Pancreas (tissue), 10 donors: Measurements from ENCODE around the gene DYNC1H1. TPM values are rescaled to one million over a fixed set of nuclear protein-coding genes. Genes with fewer than 3 reads are reported as not detected.

ENCODE experiments used
- ATAC-seq, 4 donors: fragments of 200-7000 bp; cut with Tn5 transposase; one replicate each; pipeline versions ENCODE4 v1.8.0 to v1.9.1; 2020; ENCODE audit warnings: mild to moderate bottlenecking in 4 of 4, moderate library complexity in 4 of 4
- DNase-seq, 6 donors: peaks; one replicate each; pipeline ENCODE4 v3.0.0-alpha.2; 2020
- FAIRE-seq: peaks from 2 replicates; lab custom pipeline; 2012; peaks lifted over from hg19 to GRCh38; lab: Jason Lieb, UNC
- H3K27ac ChIP-seq, 4 donors: fragments of 200-600 bp; sonication (generic); 1 replicate in 3 of 4; 2 replicates in 1 of 4; pipeline versions ENCODE4 v1.5.0 to v1.8.0; 2020
- H3K27me3 ChIP-seq, 4 donors: fragments of 200-600 bp; one replicate each; pipeline ENCODE4 v1.8.0; 2021
- H3K36me3 ChIP-seq, 3 donors: fragments of 200-600 bp; sonication (generic) in 1 of 3; one replicate each; pipeline versions ENCODE4 v1.5.0 to v1.8.0; 2020 to 2021
- H3K4me1 ChIP-seq, 3 donors: fragments of 200-600 bp; one replicate each; pipeline ENCODE4 v1.8.0; 2021
- H3K4me3 ChIP-seq, 4 donors: fragments of 200-600 bp; sonication (generic) in 2 of 4; one replicate each; pipeline versions ENCODE4 v1.5.0 to v1.8.0; 2020 to 2021
- H3K9me3 ChIP-seq, 4 donors: fragments of 200-600 bp; one replicate each; pipeline ENCODE4 v1.8.0; 2021
- WGBS, 2 donors: extraction: QIAGEN DNeasy Blood & Tissue Kit; methylation state at CpG; one replicate each; pipeline ENCODE4 v1.1.7; 2013; 5-methylcytosine and 5-hydroxymethylcytosine counted together
- intact Hi-C, 3 donors: fragments of 100-400 bp; cut with DNase I; formaldehyde crosslinking; loops; one replicate each; pipeline versions ENCODE4 v1.11.1 to v1.14.2; 2022
- polyA plus RNA-seq, 2 donors: library from polyadenylated mRNA; stranded (reverse); fragments of 200-250 nt; gene quantifications; one replicate each; pipeline ENCODE4 v1.2.3, GENCODE V29; 2013
- total RNA-seq, 6 donors: library from RNA; stranded (reverse); fragmentation: NEBNext Ultra II Directional in 4 of 6; extraction: Animal tissue kit (Norgen Biotek cat#: 25700) in 4 of 6; gene quantifications; one replicate each; pipeline versions ENCODE4 v1.2.1 to v1.2.4, GENCODE V29; 2021 to 2023
- TF ChIP-seq, protein P1 (sequence below), 4 donors: fragments of 200-600 bp; sonication (generic) in 3 of 4; IDR thresholded peaks; one replicate each; pipeline versions ENCODE4 v1.5.0 to v1.8.0; 2021; ENCODE audit warnings: antibody characterized with exemption in 4 of 4
- donor health status: healthy with polysubstance abuse.
- donor health status: DM: no; HTN: no; CAD: no; lungs with moderate emphysema.
- donor health status: DM: no; HTN: no; CAD: no.
- donor health status: control.
- donor health status: control.
- donor health status: Bipolar disorder and iron deficiency.
- donor health status: DM: yes; HTN: yes; CAD: no.
- donor health status: DM: no; HTN: no; CAD: no.
- donor health status: DM: no; HTN: no; CAD: no.
- donor health status: DM: yes; HTN: yes; CAD: no.

Gene DYNC1H1
- total and polyA plus RNA-seq, 8 donors, result 95.7 to 215 (median 132) TPM

DNA sequence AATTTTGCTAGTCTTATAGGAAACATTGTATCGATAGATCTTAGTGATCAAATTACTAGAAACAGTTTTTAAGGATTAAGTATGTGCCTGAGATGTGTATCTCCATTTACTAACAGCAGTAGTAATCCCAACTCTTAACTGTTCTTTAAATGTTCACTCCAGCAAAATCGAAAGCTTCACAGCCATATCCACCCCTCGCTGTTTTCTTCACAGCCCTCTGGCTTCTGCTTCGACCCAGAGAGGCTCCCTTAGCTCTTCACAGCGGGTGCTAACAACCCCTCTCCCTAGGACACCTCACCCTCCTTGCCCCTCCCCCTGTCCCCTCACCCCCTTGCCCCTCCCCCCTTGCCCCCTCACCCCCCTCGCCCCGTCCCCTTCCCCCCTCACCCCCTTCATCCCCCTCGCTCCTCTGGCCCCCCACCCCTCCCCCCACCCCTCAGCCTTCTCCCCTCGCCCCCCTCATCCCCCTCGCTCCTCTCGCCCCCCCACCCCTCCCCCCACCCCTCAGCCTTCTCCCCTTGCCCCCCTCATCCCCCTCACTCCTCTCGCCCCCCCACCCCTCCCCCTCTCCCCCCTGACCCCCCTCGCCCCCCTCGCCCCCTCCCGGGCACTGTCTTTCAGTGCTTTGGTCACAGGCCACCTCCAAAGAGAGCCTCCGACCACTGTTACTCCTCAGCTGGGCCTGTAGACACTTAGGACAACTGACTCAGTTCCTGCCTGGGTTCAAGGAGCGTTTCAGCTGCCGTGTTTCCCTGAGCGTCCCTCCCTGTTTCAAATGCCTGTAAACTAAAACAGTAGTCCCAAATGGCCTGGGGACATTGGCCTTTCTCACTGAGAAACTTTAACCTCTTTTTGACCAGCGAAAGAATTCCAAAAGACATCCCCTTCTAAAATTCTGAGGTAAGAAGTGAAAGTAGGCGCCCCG, 46.0 kb upstream of the DYNC1H1 start:
- no peak overlapping the region for H3K4me3 ChIP-seq
- ATAC-seq, result no peak
- DNase-seq, result no peak
- TF ChIP-seq, protein P1, sequence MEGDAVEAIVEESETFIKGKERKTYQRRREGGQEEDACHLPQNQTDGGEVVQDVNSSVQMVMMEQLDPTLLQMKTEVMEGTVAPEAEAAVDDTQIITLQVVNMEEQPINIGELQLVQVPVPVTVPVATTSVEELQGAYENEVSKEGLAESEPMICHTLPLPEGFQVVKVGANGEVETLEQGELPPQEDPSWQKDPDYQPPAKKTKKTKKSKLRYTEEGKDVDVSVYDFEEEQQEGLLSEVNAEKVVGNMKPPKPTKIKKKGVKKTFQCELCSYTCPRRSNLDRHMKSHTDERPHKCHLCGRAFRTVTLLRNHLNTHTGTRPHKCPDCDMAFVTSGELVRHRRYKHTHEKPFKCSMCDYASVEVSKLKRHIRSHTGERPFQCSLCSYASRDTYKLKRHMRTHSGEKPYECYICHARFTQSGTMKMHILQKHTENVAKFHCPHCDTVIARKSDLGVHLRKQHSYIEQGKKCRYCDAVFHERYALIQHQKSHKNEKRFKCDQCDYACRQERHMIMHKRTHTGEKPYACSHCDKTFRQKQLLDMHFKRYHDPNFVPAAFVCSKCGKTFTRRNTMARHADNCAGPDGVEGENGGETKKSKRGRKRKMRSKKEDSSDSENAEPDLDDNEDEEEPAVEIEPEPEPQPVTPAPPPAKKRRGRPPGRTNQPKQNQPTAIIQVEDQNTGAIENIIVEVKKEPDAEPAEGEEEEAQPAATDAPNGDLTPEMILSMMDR (IDR thresholded peaks at IDR 0.05), result no peak
- no peaks in the 10 kb centered on the region for H3K9me3 ChIP-seq
- H3K36me3 ChIP-seq, result peaks cover 0 to 11% (median 2%) of the 10 kb centered on the region in 3 donors
- 90% methylated on average over 12 to 13 of the region's 22 CpGs for WGBS, 2 donors
- H3K27ac ChIP-seq, result no peak overlapping the region
- no peaks in the 10 kb centered on the region for H3K27me3 ChIP-seq
- H3K4me1 ChIP-seq, result no peaks in the 10 kb centered on the region
- no peak for FAIRE-seq
- intact Hi-C loops, result no loop called here

DNA sequence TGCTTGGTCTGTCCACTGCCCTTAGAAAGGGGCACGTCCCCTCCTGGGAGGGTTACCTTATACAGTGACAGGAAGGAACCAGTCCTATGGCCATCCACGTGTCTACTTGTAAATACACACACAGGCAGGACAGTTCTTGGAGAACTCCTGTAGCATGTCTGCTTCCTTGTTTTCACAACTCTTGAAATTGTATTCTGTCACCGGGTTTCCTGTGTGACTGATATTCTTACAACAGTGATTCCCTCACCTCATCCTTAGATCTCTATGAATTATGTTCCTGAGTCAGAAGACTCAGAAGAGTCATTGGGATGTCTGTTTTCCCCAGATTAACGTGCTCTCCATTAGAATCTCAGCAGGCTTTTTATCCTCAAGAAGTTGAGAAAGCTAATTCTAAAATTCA, 44.1 kb upstream of the DYNC1H1 start:
- H3K36me3 ChIP-seq, result no peaks in the 10 kb centered on the region

DNA sequence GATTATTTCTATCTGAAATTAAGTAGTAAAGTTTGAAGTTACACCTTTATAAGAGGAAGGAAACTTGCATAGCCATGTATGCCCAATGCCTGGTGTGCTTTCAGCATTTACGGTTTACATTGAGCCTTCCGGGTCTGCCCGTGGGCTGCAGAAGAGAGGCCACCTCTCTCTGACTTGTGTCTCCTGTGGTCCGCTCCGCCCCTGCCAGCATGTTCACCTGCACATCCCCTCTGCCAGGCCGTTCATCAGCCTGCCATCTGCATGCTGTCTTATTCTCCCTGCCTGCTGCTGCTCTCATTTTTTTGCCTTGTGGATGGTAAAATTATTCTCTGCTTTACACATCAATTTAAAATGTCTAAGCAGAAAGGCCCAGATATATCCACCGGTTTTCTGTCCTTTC, 41.5 kb upstream of the DYNC1H1 start:
- TF ChIP-seq, protein P1 (IDR thresholded peaks at IDR 0.05), result no peak
- DNase-seq (peak in 1 of 6 donors; percentile 33), ATAC-seq (no peak), FAIRE-seq (no peak)
- Histone ChIP-seq H3K4me1 (no peaks in the 10 kb centered on the region), H3K36me3 (no peaks in the 10 kb centered on the region), H3K4me3 (no peak overlapping the region), H3K27me3 (no peaks in the 10 kb centered on the region), H3K9me3 (no peaks in the 10 kb centered on the region), H3K27ac (no peak overlapping the region)
- intact Hi-C loops, result no loop called here
- 90 to 92% methylated on average over 7 of the region's 7 CpGs for WGBS, 2 donors

More for the DNA sequence above, 44.1 kb upstream of the DYNC1H1 start:
- Histone ChIP-seq H3K9me3 (no peaks in the 10 kb centered on the region), H3K4me1 (no peaks in the 10 kb centered on the region), H3K27me3 (no peaks in the 10 kb centered on the region), H3K4me3 (no peak overlapping the region), H3K27ac (no peak overlapping the region)
- DNase-seq, result no peak
- TF ChIP-seq, protein P1 (IDR thresholded peaks at IDR 0.05), result no peak
- FAIRE-seq, result no peak
- intact Hi-C loops, result no loop called here
- WGBS, 2 donors, result 87% methylated on average over 4 of the region's 4 CpGs
- ATAC-seq, result no peak

DNA sequence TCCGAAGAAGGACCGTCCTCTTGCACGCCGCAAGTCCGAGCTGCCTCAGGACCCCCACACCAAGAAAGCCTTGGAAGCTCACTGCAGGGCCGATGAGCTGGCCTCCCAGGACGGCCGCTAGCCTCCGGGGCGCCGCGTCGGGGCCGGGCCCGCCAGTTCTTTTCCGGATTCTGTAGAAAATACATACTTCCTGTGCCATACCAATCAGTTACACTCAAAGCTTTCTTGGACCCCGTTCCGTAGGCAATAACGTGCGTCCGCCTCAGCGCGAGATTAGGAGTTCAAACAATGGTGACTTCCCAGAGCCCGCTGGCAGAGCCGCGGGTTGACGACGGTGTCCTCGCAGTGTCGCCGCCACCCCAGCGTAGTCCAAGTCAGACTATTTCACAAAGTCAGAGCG, 39.2 kb upstream of the DYNC1H1 start:
- H3K27me3 ChIP-seq, result no peaks in the 10 kb centered on the region
- no peak for ATAC-seq
- intact Hi-C loops, result no loop called here
- peak in 1 of 6 donors; percentile 41 for DNase-seq
- no peak overlapping the region for H3K4me3 ChIP-seq
- FAIRE-seq, result no peak
- H3K36me3 ChIP-seq, result no peaks in the 10 kb centered on the region
- TF ChIP-seq, protein P1 (IDR thresholded peaks at IDR 0.05), result no peak
- H3K4me1 ChIP-seq, result no peaks in the 10 kb centered on the region
- H3K9me3 ChIP-seq, result no peaks in the 10 kb centered on the region
- H3K27ac ChIP-seq, result no peak overlapping the region
- WGBS, 2 donors, result 95 to 96% methylated on average over 33 of the region's 33 CpGs

DNA sequence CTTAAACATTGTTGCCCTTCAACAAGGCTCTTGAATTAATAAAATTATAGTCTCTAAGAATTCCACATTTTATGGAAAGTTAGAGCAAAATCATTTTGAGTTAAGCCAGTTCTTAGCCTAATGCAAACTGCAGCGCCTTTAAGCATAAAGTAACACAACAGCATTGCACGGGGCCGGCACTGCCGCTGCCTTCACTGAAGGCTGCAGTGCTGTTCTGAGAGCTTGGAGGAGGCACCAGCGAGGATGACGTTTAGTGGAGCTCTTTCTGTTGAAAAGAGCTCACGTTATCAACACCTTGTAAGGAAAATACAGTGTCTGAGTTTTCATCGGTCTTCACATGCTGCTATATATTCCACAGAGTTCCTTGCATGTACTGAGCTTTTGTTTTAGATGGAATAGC, 38.3 kb upstream of the DYNC1H1 start:
- no peak overlapping the region for H3K27ac ChIP-seq
- H3K9me3 ChIP-seq, result no peaks in the 10 kb centered on the region
- H3K27me3 ChIP-seq, result no peaks in the 10 kb centered on the region
- no peak for FAIRE-seq
- H3K4me1 ChIP-seq, result no peaks in the 10 kb centered on the region
- H3K4me3 ChIP-seq, result no peak overlapping the region
- TF ChIP-seq, protein P1 (IDR thresholded peaks at IDR 0.05), result no peak
- no peaks in the 10 kb centered on the region for H3K36me3 ChIP-seq
- intact Hi-C loops, result no loop called here
- DNase-seq, result peak in 1 of 6 donors; percentile 5
- WGBS, 2 donors, result 89 to 90% methylated on average over 8 of the region's 8 CpGs
- ATAC-seq, result no peak
